Measurements from ENCODE around the gene TRAF3IP3. TPM values are rescaled to one million over a fixed set of nuclear protein-coding genes. Genes with fewer than 3 reads are reported as not detected.

Gene TRAF3IP3
- total RNA-seq, 1 donor from 2014 or later = 452 TPM

DNA sequence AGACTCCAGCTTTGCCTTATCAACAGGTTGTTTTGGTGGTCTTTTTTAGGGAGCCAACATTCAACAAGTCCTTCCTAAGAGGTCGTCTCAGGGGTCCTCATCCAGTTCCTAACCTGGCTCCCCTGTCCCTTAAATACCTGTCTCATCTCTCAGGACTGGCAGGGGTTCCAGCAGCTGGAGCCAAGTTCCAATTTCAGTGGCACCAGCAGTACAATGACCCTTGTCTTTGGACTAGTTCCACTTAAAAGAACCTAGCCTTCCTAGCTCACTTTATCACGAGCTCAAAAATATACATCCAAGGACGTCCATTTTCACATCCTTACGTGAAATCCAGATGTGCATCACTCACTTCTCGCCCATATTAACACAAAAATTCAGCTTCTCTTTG lies 18.7 kb upstream of the TRAF3IP3 start:
- intact Hi-C loops (cut with micrococcal nuclease) = no loop called here

- intact Hi-C loops (cut with micrococcal nuclease) = no loop called here
Measured at GRCh38 chr1:209738270-209738669, 17.6 kb upstream of the TRAF3IP3 start.

DNA sequence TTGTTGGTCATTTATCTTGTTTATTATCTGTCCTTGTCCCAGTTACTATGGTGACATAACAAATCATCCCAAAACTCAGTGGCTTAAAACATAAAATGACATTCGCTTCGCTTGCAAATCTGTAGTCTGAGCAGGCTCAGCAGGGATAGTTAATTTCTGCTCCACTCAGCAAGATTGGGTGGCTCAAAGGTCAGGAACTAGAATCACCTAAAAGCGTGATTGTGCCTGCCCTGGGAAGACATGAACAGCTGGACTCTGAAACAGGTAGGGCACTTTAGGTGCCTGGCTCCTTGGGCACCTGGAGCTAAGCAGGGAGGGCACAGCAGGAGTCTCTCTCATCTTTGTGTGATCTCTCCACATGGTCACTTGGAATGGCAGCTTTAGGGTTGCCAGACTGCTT lies 14.7 kb upstream of the TRAF3IP3 start:
- intact Hi-C loops (cut with micrococcal nuclease) = no loop called here

GRCh38 chr1:209741889-209742288 lies 14.0 kb upstream of the TRAF3IP3 start:
- intact Hi-C loops (cut with micrococcal nuclease) = no loop called here

- intact Hi-C loops (cut with micrococcal nuclease) = no loop called here
Measured at GRCh38 chr1:209742409-209743144, 13.3 kb upstream of the TRAF3IP3 start.

DNA sequence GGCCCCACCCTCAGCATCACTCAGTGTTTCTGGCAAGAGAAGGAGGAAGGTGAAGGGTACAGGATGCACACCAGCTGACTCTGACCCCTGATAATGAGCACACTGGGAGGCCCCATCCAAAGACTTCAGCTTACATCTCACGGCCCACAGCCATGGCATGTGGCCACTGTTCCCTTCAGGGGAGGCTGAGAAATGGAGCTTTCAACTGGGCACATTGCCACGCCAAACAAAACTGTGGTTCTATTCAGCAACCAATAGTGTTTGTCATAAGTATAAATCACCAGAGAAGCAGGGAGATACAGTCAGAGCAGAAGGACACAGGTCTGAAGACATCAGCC lies 12.7 kb upstream of the TRAF3IP3 start:
- intact Hi-C loops (cut with micrococcal nuclease) = no loop called here

- intact Hi-C loops (cut with micrococcal nuclease) = loop anchor here (1.0 to 5.0 kb wide), 6 partner anchors 34 to 177 kb away; no protein-coding TSS in a partner anchor
Measured at GRCh38 chr1:209746451-209747165, 9.2 kb upstream of the TRAF3IP3 start.

DNA sequence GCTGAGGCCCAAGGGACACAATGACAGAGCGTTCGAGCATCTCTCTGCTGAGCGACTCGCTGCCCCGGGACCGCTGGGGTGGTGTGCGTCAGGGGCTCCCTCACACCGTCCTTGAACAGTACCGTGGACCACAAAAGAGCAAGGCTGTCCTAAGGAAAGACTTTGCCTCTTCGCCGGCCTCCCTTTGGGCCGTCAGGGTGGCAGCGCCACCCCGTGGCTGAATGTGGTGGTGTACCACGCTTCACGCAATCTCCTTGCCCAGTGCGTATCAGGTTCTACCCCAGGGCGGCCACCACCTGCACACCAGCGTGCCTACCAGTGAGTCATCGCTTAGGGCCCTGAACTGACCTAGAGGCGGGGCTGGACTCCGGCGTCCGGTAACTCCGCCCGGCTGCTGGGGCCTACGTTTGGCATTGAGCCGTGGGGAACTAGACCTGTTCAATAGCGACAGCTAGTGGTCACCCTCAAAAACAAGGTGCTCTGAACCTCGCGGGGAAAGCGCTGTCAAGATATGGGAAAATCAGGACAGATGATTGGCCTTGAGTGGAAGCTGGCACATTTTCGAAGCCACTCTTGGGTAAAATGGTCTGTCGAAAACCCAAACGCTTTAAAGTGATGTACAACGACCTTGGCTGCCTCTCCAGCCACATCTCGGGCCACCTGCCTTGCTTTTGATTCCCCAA lies 8.1 kb upstream of the TRAF3IP3 start:
- intact Hi-C loops (cut with micrococcal nuclease) = loop anchor here (1.0 to 5.0 kb wide), 7 partner anchors 9 to 178 kb away; partner anchors contain the start of gene TRAF3IP3

- intact Hi-C loops (cut with micrococcal nuclease) = loop anchor here (1.0 to 5.0 kb wide), 2 partner anchors 8 to 36 kb away; partner anchors contain the start of gene TRAF3IP3
Measured at GRCh38 chr1:209748620-209749019, 7.2 kb upstream of the TRAF3IP3 start.

- intact Hi-C loops (cut with micrococcal nuclease) = loop anchor here (5.0 kb wide), 1 partner anchor 37 kb away; no protein-coding TSS in a partner anchor
Measured at GRCh38 chr1:209749205-209749604, 6.6 kb upstream of the TRAF3IP3 start.

DNA sequence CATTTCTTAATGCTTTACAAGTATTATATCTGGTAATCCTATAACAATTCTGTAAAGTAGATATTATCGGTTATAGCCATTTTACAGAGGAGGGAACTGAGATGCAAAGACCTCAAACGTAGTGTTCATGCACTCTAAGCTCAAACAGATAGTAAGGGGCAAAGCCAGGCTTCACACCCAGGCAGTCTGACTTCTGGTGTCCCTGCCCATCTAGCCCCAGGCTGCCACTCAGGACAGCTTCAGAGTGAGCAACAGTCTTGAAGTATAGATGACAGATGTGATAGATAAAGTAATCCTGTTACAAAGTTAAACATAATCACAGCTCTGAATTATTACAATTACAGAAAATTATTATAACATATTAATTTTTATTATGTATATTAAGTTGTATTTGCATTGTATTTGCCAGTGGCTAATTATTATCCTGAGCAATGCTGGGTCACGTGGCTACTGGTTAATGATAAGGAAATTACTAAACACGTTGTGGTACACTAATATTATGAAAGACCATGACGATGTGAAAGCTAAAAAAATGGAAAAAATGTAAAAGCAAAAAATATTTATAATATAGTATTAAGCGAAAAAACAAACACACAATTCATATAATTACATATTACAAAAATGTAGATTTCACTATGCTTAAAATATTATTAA lies 6.1 kb upstream of the TRAF3IP3 start:
- intact Hi-C loops (cut with micrococcal nuclease) = loop anchor here (5.0 kb wide), 1 partner anchor 37 kb away; no protein-coding TSS in a partner anchor

- intact Hi-C loops (cut with micrococcal nuclease) = loop anchor here (1.0 kb wide), 2 partner anchors 17 to 33 kb away; partner anchors contain the start of gene C1orf74
Measured at GRCh38 chr1:209751627-209752231, 4.1 kb upstream of the TRAF3IP3 start.

DNA sequence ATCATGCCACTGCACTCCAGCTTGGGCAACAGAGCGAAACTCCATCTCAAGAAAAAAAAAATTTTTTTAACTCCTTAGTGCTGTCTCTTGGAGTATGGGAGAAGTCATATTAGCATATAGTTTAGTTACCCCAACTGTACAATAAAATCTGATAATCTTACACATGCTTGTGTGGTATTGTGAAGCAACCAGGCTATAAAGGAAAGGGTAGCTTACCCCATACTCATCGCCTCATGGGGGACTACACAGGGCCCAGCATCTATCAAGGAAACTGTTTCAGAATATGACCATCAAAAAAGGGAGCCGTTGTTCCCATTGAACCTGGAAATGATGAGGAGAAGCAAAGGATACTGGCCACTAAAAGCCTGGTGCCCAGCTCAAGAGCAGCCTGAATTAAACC lies 3.0 kb upstream of the TRAF3IP3 start:
- intact Hi-C loops (cut with micrococcal nuclease) = loop anchor here (1.0 kb wide), 1 partner anchor 31 kb away; the partner anchor contains the start of gene C1orf74

DNA sequence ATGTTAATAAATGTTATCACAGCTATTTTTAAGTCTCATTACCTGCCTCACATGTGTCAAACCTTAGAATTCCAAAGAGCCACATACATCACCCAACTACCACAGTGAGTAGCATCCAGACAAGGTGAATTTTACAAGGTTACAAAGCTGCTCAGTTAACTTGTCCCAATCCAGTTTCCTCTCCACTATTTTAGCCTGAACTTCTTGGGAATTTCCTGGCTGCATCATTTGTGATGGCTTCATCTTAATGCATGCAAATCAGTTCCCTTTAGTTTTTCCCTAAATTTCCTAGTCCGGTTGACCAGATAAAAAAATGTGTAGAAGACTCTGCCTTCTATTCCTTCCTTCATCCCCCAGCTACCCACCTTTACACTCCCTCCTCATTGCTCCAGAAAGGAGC lies 597 bp upstream of the TRAF3IP3 start:
- intact Hi-C loops (cut with micrococcal nuclease) = no loop called here

- intact Hi-C loops (cut with micrococcal nuclease) = loop anchor here (1.0 kb wide), 5 partner anchors 9 to 84 kb away; partner anchors contain the start of genes C1orf74 and UTP25
Measured at GRCh38 chr1:209756615-209757445, 977 bp downstream of the TRAF3IP3 start.

GRCh38 chr1:209758400-209758799 lies 2.5 kb downstream of the TRAF3IP3 start:
- intact Hi-C loops (cut with micrococcal nuclease) = no loop called here

- intact Hi-C loops (cut with micrococcal nuclease) = no loop called here
Measured at GRCh38 chr1:209759829-209760359, 4.0 kb downstream of the TRAF3IP3 start.

GRCh38 chr1:209761011-209761635 lies 5.3 kb downstream of the TRAF3IP3 start:
- intact Hi-C loops (cut with micrococcal nuclease) = no loop called here

GRCh38 chr1:209766051-209766450 lies 10.2 kb downstream of the TRAF3IP3 start:
- intact Hi-C loops (cut with micrococcal nuclease) = no loop called here
